Natural killer cell (primary cell): Measurements from ENCODE around the gene YBX2. TPM values are rescaled to one million over a fixed set of nuclear protein-coding genes. Genes with fewer than 3 reads are reported as not detected.
A peak's percentile ranks its signal among the peaks of the same experiment; 100 is the strongest.

Experiments used
- ATAC-seq, 3 donors: fragments of 150-1000 bp in 2 of 3; fragments of 200-7000 bp in 1 of 3; cut with Tn5 transposase; 1 replicate in 1 of 3; 2 replicates in 2 of 3; pipeline ENCODE4 v1.10.0; 2021; ENCODE audit warnings: mild to moderate bottlenecking in 2 of 3, moderate library complexity in 2 of 3
- DNase-seq, 2 donors: peaks; one replicate each; pipeline versions ENCODE4 v3.0.0 to v3.0.0-alpha.2; 2013 to 2021; ENCODE audit warnings: mixed read lengths in 1 of 2
- H3K27ac ChIP-seq: one replicate; pipeline ENCODE4 v1.5.1; 2013; ENCODE audit warnings: mild to moderate bottlenecking, low read length
- H3K27me3 ChIP-seq: one replicate; pipeline ENCODE4 v1.6.1; 2013; ENCODE audit warnings: low read length; ENCODE audit not compliant: control insufficient read depth, insufficient read depth
- H3K36me3 ChIP-seq: one replicate; pipeline ENCODE4 v1.6.1; 2013; ENCODE audit warnings: low read length; ENCODE audit not compliant: control insufficient read depth, insufficient read depth
- H3K4me1 ChIP-seq: one replicate; pipeline ENCODE4 v1.6.1; 2013; ENCODE audit warnings: low read length; ENCODE audit not compliant: control insufficient read depth, insufficient read depth
- H3K4me3 ChIP-seq: one replicate; pipeline ENCODE4 v1.5.1; 2013; ENCODE audit warnings: low read length
- H3K9me3 ChIP-seq: one replicate; pipeline ENCODE4 v1.6.1; 2013; ENCODE audit warnings: low read length; ENCODE audit not compliant: control insufficient read depth, insufficient read depth
- H3K27ac Mint-ChIP-seq, 2 donors: one replicate each; pipeline ENCODE4 v1.8.0; 2022; ENCODE audit warnings: mild to moderate bottlenecking in 2 of 2, mixed read lengths in 2 of 2, moderate library complexity in 1 of 2
- H3K27me3 Mint-ChIP-seq, 2 donors: one replicate each; pipeline ENCODE4 v1.8.0; 2022; ENCODE audit warnings: low read depth in 2 of 2, mixed read lengths in 2 of 2
- H3K36me3 Mint-ChIP-seq: one replicate; pipeline ENCODE4 v1.8.0; 2022; ENCODE audit warnings: mixed read lengths
- H3K4me1 Mint-ChIP-seq, 2 donors: one replicate each; pipeline ENCODE4 v1.8.0; 2022; ENCODE audit warnings: mixed read lengths in 2 of 2
- H3K4me3 Mint-ChIP-seq: one replicate; pipeline ENCODE4 v1.8.0; 2022; ENCODE audit warnings: mild to moderate bottlenecking, moderate library complexity, mixed read lengths
- H3K9me3 Mint-ChIP-seq, 2 donors: one replicate each; pipeline ENCODE4 v1.8.0; 2022; ENCODE audit warnings: mixed read lengths in 2 of 2
- WGBS: methylation state at CpG from one replicate; pipeline ENCODE4 v1.1.7; 2013; ENCODE audit warnings: missing lambda C conversion rate; ENCODE audit not compliant: insufficient coverage; 5-methylcytosine and 5-hydroxymethylcytosine counted together
- intact Hi-C: fragments of 100-400 bp; cut with micrococcal nuclease; formaldehyde crosslinking; loops from one replicate; pipeline ENCODE4 v1.14.2; 2022
- total RNA-seq, 4 donors: library from RNA; stranded (reverse); fragments of 120-200 nt in 1 of 4; gene quantifications; one replicate each; pipeline versions ENCODE4 v1.2.3 to v1.2.4, GENCODE V29; 2013 to 2022
- TF ChIP-seq, protein P1 (sequence below): fragments of 200-600 bp; IDR thresholded peaks from one replicate; pipeline ENCODE4 v1.8.0; 2022; ENCODE audit warnings: antibody characterized with exemption

YBX2 gene
- total RNA-seq, 3 donors from 2014 or later (not counting 1 experiment from before 2014, with no cell fraction given), result 0.05 TPM; not detected in 2

DNA sequence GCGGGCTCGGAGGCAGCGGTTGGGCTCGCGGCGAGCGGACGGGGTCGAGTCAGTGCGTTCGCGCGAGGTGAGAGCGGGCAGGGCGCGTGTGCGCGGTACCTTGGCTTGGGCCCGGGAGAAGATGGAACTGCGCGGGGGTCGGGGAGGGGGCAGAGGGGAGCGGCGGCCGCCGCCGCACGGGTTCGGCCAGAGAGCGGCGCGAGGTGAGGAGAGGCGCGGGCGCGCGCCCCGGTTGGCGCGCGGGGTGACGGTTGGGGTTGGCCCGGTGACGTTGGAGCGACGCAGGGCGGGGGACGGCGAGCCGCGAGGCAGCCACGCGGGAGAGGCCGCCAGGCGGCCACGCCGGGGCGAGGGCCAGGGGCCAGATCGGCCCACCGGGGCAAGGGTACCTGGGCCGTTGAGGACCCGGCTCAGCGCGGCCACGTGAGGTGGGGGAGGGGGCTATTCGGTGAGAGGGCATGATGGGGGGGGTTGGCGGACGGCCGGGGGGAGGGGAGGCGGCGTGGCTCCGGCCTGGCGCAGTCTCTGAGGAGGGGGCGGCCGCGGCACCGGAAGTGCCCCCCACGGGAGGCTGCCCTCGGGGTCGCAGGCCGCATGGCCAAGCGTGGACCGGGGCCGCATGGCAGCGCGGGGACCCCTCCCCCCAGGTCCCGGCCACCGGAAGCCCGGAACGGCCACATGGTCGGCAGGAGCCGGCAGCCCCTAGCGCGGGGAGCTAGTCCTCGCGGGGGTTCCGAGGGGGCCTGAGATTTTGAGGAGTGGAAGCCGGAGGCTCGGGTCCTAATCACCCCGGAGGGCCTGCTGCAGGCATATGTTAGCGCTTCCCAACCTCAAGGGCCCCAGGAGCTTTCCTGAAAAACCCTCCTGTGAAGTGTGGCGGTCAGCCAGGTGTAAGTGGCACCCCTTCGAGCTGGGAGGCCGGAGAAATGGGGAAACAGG lies 13.5 kb upstream of the YBX2 start:
- peaks cover 34% of the 10 kb centered on the region for H3K36me3 ChIP-seq
- H3K27ac Mint-ChIP-seq, result peak overlapping the region; percentile 91 to 99
- H3K4me3 Mint-ChIP-seq, result peak overlapping the region; percentile 95
- H3K4me3 ChIP-seq, result peak overlapping the region; percentile 88
- DNase-seq (peak; percentile 59 to 80), ATAC-seq (peak in 2 of 3 donors; percentile 2 to 6)
- peaks cover 46% of the 10 kb centered on the region for H3K4me1 ChIP-seq
- peak overlapping the region; percentile 99 for H3K27ac ChIP-seq
- no peaks in the 10 kb centered on the region for H3K27me3 ChIP-seq
- WGBS, result under 1% methylated on average over 104 of the region's 104 CpGs
- peaks cover 46 to 57% of the 10 kb centered on the region in 2 donors for H3K4me1 Mint-ChIP-seq
- H3K27me3 Mint-ChIP-seq, result no peaks in the 10 kb centered on the region
- no peaks in the 10 kb centered on the region for H3K9me3 ChIP-seq
- TF ChIP-seq, protein P1, sequence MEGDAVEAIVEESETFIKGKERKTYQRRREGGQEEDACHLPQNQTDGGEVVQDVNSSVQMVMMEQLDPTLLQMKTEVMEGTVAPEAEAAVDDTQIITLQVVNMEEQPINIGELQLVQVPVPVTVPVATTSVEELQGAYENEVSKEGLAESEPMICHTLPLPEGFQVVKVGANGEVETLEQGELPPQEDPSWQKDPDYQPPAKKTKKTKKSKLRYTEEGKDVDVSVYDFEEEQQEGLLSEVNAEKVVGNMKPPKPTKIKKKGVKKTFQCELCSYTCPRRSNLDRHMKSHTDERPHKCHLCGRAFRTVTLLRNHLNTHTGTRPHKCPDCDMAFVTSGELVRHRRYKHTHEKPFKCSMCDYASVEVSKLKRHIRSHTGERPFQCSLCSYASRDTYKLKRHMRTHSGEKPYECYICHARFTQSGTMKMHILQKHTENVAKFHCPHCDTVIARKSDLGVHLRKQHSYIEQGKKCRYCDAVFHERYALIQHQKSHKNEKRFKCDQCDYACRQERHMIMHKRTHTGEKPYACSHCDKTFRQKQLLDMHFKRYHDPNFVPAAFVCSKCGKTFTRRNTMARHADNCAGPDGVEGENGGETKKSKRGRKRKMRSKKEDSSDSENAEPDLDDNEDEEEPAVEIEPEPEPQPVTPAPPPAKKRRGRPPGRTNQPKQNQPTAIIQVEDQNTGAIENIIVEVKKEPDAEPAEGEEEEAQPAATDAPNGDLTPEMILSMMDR, result no peak
- intact Hi-C loops, result loop anchor here (1.0 to 5.0 kb wide), 7 partner anchors 21 to 534 kb away; partner anchors contain the start of genes ELP5, GABARAP, NEURL4 and POLR2A
- peaks cover 17% of the 10 kb centered on the region for H3K36me3 Mint-ChIP-seq
- no peaks in the 10 kb centered on the region for H3K9me3 Mint-ChIP-seq

DNA sequence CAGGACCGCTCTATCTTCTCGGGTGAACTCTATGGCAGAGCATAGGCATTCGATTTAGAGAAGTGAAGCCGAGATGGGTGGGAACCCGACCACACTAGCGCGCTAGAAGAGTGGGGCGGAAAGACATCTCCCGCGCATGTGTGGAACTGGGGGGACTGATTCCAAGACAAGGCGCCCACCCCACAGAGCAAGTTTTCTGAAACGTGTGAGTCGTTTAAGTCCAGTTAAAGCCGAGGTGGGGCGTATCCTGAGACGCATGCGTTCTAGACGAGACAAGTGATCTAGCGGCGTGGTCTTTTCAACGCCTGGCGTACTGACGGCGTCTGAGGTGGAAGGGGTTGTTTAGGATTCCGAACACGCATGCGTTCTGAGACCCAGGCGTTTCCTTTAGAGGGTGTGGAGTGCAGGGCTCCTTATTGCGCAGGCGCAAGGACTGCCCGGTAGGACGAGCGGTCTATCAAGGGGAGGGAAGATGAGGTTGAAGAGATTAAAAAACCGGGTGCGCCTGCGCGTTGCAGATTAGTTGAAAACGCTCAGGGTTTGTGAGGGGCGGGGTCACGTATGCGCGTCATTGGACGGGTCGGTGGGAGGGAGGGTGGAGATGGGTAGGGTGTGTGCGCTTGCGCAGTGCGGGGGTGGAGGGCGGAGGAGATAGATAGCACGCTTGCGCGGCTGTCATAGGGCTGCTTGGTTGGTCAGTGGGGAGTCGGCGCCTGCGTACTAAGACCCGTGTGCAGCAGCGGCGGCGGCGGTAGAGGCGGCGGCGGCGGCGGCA lies 12.7 kb upstream of the YBX2 start, which contains the start of gene EIF5A:
EIF5A (plus strand) TSS at position 718 of the 775 bp plus-strand sequence. CDS start 2,008 bp downstream, outside the sequence.
- H3K4me1 Mint-ChIP-seq, result peaks cover 40 to 48% of the 10 kb centered on the region in 2 donors
- Histone ChIP-seq H3K4me3 (peak within 1 kb of the TSS; percentile 88), H3K36me3 (peaks cover 26% of the 10 kb centered on the region), H3K9me3 (no peaks in the 10 kb centered on the region), H3K27me3 (no peaks in the 10 kb centered on the region), H3K27ac (peak within 1 kb of the TSS; percentile 99), H3K4me1 (peaks cover 39% of the 10 kb centered on the region)
- DNase-seq (peak; percentile 98 to 100), ATAC-seq (peak; percentile 67 to 86 (median 73))
- WGBS, result under 1% methylated on average over 64 of the region's 64 CpGs
- H3K4me3 Mint-ChIP-seq, result peak within 1 kb of the TSS; percentile 95
- no peaks in the 10 kb centered on the region for H3K27me3 Mint-ChIP-seq
- H3K27ac Mint-ChIP-seq, result peak within 1 kb of the TSS; percentile 91 to 99
- intact Hi-C loops, result loop anchor here (1.0 to 5.0 kb wide), 7 partner anchors 22 to 535 kb away; partner anchors contain the start of genes ELP5, GABARAP, NEURL4 and POLR2A
- H3K9me3 Mint-ChIP-seq, result no peaks in the 10 kb centered on the region
- peaks cover 17% of the 10 kb centered on the region for H3K36me3 Mint-ChIP-seq
- TF ChIP-seq, protein P1, result no peak

DNA sequence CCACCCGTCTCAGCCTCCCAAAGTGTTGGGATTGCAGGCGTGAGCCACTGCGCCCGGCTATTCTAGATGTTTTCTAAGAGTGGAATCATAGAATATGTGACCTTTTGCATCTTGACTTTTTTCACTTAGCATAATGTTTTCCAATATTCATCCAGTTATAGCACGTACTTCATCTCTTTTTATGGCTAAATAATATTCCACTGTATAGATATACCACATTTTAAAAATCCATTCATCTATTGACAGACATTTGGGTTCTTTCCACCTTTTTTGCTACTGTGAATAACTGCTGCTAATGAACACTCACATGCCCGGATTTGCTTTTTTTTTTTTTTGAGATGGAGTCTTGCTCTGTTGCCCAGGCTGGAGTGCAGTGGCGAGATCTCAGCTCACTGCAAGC lies 9.7 kb upstream of the YBX2 start:
- no peaks in the 10 kb centered on the region for H3K27me3 ChIP-seq
- Mint-ChIP-seq H3K4me3 (peak overlapping the region; percentile 21), H3K9me3 (no peaks in the 10 kb centered on the region), H3K27me3 (peaks cover 0 to 5% of the 10 kb centered on the region in 2 donors), H3K27ac (no peak overlapping the region), H3K4me1 (peaks cover 15 to 20% of the 10 kb centered on the region in 2 donors), H3K36me3 (no peaks in the 10 kb centered on the region)
- intact Hi-C loops, result no loop called here
- no peak overlapping the region for H3K4me3 ChIP-seq
- H3K4me1 ChIP-seq, result peaks cover 24% of the 10 kb centered on the region
- no peak for DNase-seq
- H3K36me3 ChIP-seq, result no peaks in the 10 kb centered on the region
- TF ChIP-seq, protein P1, result no peak
- H3K9me3 ChIP-seq, result no peaks in the 10 kb centered on the region
- H3K27ac ChIP-seq, result no peak overlapping the region
- no peak for ATAC-seq
- 97% methylated on average over 5 of the region's 7 CpGs for WGBS
